HG03354 (cell line): Measurements from ENCODE around the gene BOLA1.

Experiments used
- ATAC-seq: cut with Tn5 transposase; IDR thresholded peaks from one replicate; pipeline ENCODE4 v1.9.1; 2021; ENCODE audit warnings: mild to moderate bottlenecking; ENCODE audit not compliant: unreplicated experiment, poor library complexity, severe bottlenecking

Gene BOLA1

DNA sequence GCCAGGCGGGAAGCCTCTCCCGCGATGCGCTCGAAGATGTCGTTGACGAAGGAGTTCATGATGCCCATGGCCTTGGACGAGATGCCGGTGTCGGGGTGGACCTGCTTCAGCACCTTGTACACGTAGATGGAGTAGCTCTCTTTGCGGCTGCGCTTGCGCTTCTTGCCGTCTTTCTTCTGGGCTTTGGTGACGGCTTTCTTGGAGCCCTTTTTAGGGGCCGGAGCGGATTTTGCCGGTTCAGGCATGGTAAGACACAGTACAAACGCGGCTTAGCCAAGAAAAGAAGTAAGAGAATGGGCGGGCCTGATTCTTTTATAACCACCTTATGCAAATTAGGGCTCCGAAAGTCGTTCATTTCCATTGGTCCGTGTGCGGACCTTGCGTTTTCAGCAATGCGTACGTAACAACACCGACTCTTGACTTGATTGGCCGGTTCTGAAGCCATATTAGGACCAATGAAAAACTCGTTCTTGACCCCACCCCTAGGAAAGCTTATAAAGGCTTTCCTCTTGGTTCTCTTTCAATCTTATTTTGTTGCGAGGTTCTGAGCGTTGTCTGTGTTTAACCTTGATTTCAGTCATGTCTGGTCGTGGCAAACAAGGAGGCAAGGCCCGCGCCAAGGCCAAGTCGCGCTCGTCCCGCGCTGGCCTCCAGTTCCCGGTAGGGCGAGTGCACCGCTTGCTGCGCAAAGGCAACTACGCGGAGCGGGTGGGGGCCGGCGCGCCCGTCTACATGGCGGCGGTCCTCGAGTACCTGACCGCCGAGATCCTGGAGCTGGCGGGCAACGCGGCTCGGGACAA, 12.8 kb upstream of the BOLA1 start:
- ATAC-seq, result peak; percentile 58

DNA sequence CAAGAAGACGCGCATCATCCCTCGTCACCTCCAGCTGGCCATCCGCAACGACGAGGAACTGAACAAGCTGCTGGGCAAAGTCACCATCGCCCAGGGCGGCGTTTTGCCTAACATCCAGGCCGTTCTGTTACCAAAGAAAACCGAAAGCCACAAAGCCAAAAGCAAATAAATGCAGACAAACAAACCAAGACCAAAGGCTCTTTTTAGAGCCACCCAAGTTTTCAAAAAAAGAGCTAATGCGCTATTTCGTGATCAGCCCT, 12.2 kb upstream of the BOLA1 start:
- peak; percentile 0 for ATAC-seq

DNA sequence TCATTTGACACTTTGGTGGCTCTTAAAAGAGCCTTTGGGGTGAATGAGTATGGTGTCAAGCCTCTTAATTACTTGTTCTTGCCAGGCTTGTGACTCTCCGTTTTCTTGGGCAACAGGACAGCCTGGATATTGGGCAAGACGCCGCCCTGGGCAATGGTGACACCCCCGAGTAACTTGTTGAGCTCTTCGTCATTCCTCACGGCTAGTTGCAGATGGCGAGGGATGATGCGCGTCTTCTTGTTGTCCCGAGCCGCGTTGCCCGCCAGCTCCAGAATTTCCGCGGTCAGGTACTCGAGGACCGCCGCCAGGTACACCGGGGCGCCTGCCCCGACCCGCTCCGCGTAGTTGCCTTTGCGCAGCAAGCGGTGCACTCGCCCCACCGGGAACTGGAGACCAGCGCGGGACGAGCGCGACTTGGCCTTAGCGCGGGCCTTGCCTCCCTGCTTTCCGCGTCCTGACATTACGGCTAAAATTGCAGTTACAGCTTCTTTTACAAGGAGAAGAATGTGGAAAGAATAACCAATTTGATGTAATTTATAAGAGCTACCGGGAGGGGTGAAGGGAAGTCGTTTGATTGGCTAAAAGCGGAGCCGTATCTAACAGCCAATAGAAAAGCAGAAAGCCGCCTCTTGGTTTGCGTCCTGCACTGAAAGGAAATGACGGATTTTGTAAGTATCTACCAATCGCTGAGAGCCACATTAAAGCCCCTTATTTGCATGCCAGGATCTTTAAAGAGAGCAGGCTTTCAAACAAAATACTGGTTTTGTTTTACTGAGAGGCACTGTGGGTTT, 11.7 kb upstream of the BOLA1 start:
- ATAC-seq, result peak; percentile 55

GRCh38 chr1:149888247-149888998, 10.9 kb upstream of the BOLA1 start:
- peak; percentile 25 for ATAC-seq

- ATAC-seq, result no peak
Observed at GRCh38 chr1:149888999-149889289, 10.4 kb upstream of the BOLA1 start.

DNA sequence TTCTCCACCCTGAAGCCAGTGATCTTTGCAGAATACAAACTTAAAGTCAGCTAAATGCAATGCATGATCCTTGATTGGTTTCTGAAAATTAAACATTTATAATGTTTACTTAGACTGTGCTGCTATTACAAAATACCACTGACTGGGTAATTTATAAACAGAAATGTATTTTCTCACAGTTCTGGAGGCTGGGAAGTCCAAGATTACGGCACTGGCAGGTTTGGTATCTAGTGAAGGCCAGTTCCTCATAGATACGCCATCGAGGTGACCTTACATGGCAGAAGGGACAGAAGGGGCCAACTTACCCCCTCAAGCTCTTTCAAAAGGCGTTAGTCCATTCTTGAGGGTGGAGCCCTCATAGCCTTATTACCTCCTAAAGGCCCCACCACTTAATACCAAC, 2.8 kb upstream of the BOLA1 start:
- ATAC-seq, result no peak

DNA sequence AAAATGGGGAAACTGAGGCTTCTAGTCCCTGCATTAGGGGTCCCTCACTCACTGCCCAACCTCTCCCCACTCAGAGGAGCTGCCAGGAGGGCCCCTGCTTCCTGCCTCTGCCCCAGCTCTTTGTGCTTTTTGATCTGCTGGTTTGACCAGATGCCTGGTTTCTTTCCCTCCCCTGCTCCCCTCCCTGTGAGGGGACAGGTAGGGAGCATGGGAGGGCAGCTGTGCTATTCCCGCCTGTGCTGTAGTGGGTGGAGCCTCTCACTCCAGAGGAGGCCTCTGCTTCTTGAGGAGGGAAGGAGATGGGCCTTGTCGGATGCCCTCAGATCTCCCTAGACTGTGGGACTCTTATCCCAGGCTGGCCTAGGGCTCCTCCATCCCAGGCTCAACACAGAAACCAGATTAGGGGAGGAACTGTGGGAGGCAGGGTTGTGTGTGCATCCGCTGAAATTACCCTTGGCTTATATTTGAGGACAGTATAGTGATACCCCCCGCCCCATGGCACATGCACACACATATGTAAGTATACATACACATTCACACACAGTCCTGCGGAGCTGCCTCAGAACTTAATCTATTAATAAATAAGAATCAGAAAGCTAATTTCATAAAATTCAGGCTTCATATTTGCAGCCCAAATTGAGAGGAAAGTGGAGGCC, 4.6 kb downstream of the BOLA1 start:
- no peak for ATAC-seq

- no peak for ATAC-seq
Observed at GRCh38 chr1:149906570-149907075, 7.3 kb downstream of the BOLA1 start.

- no peak for ATAC-seq
Observed at GRCh38 chr1:149914545-149914944, 15.2 kb downstream of the BOLA1 start.

- ATAC-seq, result no peak
Observed at GRCh38 chr1:149915429-149916192, 16.2 kb downstream of the BOLA1 start.

DNA sequence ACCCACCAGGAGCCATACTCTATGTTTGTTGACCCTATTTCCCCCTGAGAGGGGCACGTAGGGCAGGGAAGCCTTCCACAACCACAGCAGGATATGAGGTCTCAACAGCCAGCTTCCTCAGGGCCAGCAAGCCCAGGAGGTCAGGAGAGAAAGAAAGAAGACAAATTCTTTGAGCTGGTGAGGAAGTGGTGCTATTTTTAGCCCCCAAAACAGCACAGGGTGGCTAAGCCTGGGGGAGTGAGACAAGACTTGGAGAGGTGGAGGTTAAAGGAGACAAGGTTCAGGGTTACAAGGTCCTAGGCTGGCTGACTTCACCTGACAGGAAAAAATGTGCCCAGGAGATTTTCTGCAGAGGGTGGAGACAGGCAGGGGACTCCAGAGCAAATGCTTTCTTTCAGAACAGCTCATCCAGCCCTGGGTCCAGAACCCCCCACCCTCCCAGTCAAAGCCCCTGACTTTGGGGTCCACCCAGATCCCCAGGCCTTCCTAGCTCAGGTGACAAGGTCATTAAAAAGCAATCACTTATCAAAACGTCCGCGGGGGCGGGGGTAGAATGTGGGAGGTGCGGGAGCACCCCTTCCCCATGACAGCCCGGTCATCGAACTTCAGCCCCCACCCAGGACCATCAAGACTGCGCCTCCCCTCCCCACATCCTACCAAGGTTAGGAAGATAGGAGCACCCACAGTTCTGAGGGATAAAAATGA, 17.0 kb downstream of the BOLA1 start:
- ATAC-seq, result no peak

GRCh38 chr1:149916898-149917252, 17.5 kb downstream of the BOLA1 start:
- no peak for ATAC-seq

- ATAC-seq, result no peak
Observed at GRCh38 chr1:149917571-149918144, 18.3 kb downstream of the BOLA1 start, which contains the start of gene SV2A. TSS of gene SV2A (minus strand) at chr1:149917844. CDS start at chr1:149913840, 4,004 bp downstream.

GRCh38 chr1:149923626-149924025, 24.3 kb downstream of the BOLA1 start:
- ATAC-seq, result no peak

DNA sequence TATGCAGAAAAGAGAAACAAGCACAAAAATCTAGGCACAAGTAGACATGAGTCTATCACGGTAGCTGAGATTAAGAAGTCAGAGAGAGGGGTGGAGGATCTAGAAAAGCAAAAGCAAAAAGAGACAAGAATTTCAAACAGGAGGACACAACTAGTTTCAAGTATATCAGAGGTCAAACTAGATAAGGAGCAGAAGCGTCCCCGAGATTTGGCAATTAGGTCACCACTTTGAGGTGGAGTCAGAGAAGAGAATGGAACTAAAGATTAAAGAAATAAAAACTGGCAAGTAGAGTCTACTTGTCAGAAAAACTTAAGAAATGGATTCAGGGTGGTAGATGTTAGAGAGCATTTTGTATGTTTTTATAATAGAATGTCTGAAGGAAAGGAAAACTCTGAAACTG, 26.0 kb downstream of the BOLA1 start:
- no peak for ATAC-seq

DNA sequence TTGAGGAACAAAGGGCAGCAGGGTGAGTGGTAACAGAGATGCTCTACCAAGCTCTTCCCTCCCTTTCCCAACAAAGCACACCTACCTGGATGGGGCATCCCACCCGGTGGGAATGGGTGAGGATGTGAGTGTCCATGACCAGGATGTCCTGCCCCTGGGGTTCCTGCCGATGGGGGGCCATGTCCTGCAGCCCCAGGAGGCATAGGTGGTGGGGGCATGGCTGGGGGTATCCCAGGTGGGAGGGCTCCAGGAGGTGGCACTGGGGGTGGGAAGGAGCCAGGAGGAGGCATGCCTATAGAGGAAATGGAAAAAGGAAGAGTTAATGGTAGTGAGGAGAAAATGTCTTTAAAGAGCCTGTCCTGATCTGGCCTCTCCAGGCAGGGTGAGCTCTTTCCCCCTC, 26.4 kb downstream of the BOLA1 start:
- no peak for ATAC-seq

DNA sequence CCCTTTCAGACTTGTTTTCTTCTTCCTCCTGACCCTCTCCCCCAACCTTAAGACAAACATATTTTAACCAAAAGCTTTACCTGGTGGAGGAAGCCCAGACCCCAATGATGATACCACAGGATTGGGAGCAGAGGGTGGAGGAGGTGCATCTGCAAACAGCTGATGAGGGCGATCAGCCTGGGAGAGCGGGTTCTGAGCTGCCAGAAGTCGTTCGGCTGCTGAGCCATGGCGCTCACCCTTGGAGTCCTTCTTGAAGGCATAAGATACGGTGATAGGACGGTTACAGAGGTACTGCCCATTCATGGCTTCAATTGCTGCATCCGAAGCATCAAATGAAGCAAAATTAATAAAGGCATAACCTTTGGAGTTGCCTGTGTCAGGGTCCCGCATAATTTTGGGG, 26.9 kb downstream of the BOLA1 start:
- no peak for ATAC-seq

GRCh38 chr1:149927056-149927562, 27.7 kb downstream of the BOLA1 start:
- ATAC-seq, result no peak
